Measurements from ENCODE around the gene DOLPP1. TPM values are rescaled to one million over a fixed set of nuclear protein-coding genes. Genes with fewer than 3 reads are reported as not detected.

The DOLPP1 gene
- total RNA-seq, 1 experiment from 2014 or later = 27.3 TPM

- no peaks in the 10 kb centered on the region for H3K9me2 ChIP-seq (replicated peaks; ENCODE audit: low read length)
- BruUV-seq (replicated peaks) = no TSS peak
- H3K27ac ChIP-seq (ENCODE audit: low read length) = no peak overlapping the region
- no peaks in the 10 kb centered on the region for H3K9me3 ChIP-seq (ENCODE audit: low read length)
- no peak for ATAC-seq
- no peak for DNase-seq
- no peak overlapping the region for H3K4me3 ChIP-seq (ENCODE audit: low read length)
- H3K9ac ChIP-seq (ENCODE audit: low read length) = no peak overlapping the region
- no peak overlapping the region for H3K4me2 ChIP-seq (ENCODE audit: low read length)
- no peaks in the 10 kb centered on the region for H3F3A ChIP-seq (ENCODE audit: low read length, unreplicated experiment)
- H2AFZ ChIP-seq (ENCODE audit: low read length) = no peak overlapping the region
- H4K20me1 ChIP-seq (ENCODE audit: low read length) = no peaks in the 10 kb centered on the region
- no peaks in the 10 kb centered on the region for H3K79me2 ChIP-seq (ENCODE audit: low read length)
- TF ChIP-seq CTCF (conservative IDR thresholded peaks at IDR 0.05; ENCODE audit: low read depth, low read length) (no peak), EZH2phosphoT487 (IDR thresholded peaks at IDR 0.05; ENCODE audit: borderline replicate concordance, low read length) (no peak), EZH2 (IDR thresholded peaks at IDR 0.05; ENCODE audit: low read length, unreplicated experiment) (no peak)
- no peaks in the 10 kb centered on the region for H3K36me3 ChIP-seq (ENCODE audit: low read depth, low read length)
- no peaks in the 10 kb centered on the region for H3K4me1 ChIP-seq (ENCODE audit: insufficient read depth, low read length)
- H3K27me3 ChIP-seq (ENCODE audit: low read length) = no peaks in the 10 kb centered on the region
- CTCF ChIA-PET = no interaction called here
- intact Hi-C loops (cut with micrococcal nuclease) = no loop called here
- POLR2A ChIA-PET (ENCODE audit: unreplicated experiment) = interaction anchor here (0.7 kb wide), 1 partner anchor 10 kb away, joined by 20 read pairs; no protein-coding TSS in a partner anchor
These were observed 9.3 kb upstream of the DOLPP1 start for GRCh38 chr9:129071526-129072126.

DNA sequence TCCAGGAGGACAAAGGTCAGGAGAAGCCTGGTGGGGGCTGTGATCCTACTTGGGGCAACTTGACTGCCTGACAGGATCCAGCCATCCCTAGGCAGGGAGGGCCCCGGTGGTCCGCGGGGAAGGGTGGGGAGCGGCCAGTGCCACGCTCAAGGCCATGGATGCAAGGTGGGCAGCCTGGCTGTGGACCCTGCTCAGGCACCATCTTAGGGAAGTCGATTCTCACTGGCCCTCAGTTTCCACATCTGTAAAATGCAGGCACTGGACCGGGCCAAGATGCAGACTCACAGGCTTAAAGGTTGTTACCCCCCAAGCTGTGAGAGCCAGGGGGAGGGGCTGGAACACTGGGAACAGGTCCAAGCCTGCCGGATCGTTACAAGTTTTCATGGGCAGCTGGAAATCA lies 8.7 kb upstream of the DOLPP1 start:
- Histone ChIP-seq H3K4me2 (ENCODE audit: low read length) (no peak overlapping the region), H3K79me2 (ENCODE audit: low read length) (no peaks in the 10 kb centered on the region), H3K9me2 (replicated peaks; ENCODE audit: low read length) (no peaks in the 10 kb centered on the region), H3K4me3 (ENCODE audit: low read length) (no peak overlapping the region), H3K27ac (ENCODE audit: low read length) (no peak overlapping the region), H3K4me1 (ENCODE audit: insufficient read depth, low read length) (no peaks in the 10 kb centered on the region), H3F3A (ENCODE audit: low read length, unreplicated experiment) (no peaks in the 10 kb centered on the region), H4K20me1 (ENCODE audit: low read length) (no peaks in the 10 kb centered on the region), H2AFZ (ENCODE audit: low read length) (no peak overlapping the region), H3K27me3 (ENCODE audit: low read length) (no peaks in the 10 kb centered on the region), H3K36me3 (ENCODE audit: low read depth, low read length) (no peaks in the 10 kb centered on the region), H3K9me3 (ENCODE audit: low read length) (no peaks in the 10 kb centered on the region), H3K9ac (ENCODE audit: low read length) (no peak overlapping the region)
- TF ChIP-seq EZH2 (IDR thresholded peaks at IDR 0.05; ENCODE audit: low read length, unreplicated experiment) (no peak), EZH2phosphoT487 (IDR thresholded peaks at IDR 0.05; ENCODE audit: borderline replicate concordance, low read length) (no peak), CTCF (conservative IDR thresholded peaks at IDR 0.05; ENCODE audit: low read depth, low read length) (no peak)
- ChIA-PET POLR2A (ENCODE audit: unreplicated experiment) (interaction anchor here (0.5 to 0.7 kb wide), 2 partner anchors 9 to 95 kb away, joined by 20 to 28 read pairs; no protein-coding TSS in a partner anchor), CTCF (no interaction called here)
- DNase-seq (no peak), ATAC-seq (no peak)
- BruUV-seq (replicated peaks) = no TSS peak
- intact Hi-C loops (cut with micrococcal nuclease) = no loop called here

- no peak overlapping the region for H3K4me2 ChIP-seq (ENCODE audit: low read length)
- no peaks in the 10 kb centered on the region for H3K79me2 ChIP-seq (ENCODE audit: low read length)
- CTCF ChIA-PET = interaction anchor here (0.6 kb wide), 1 partner anchor 12 kb away, joined by 6 read pairs; no protein-coding TSS in a partner anchor
- H3K27ac ChIP-seq (ENCODE audit: low read length) = no peak overlapping the region
- no peak overlapping the region for H3K4me3 ChIP-seq (ENCODE audit: low read length)
- no peaks in the 10 kb centered on the region for H3K36me3 ChIP-seq (ENCODE audit: low read depth, low read length)
- no peak overlapping the region for H3K9ac ChIP-seq (ENCODE audit: low read length)
- no peaks in the 10 kb centered on the region for H3K9me2 ChIP-seq (replicated peaks; ENCODE audit: low read length)
- no peaks in the 10 kb centered on the region for H3F3A ChIP-seq (ENCODE audit: low read length, unreplicated experiment)
- POLR2A ChIA-PET (ENCODE audit: unreplicated experiment) = no interaction called here
- no TSS peak for BruUV-seq (replicated peaks)
- no peaks in the 10 kb centered on the region for H4K20me1 ChIP-seq (ENCODE audit: low read length)
- TF ChIP-seq EZH2 (IDR thresholded peaks at IDR 0.05; ENCODE audit: low read length, unreplicated experiment) (no peak), CTCF (conservative IDR thresholded peaks at IDR 0.05; ENCODE audit: low read depth, low read length) (no peak), EZH2phosphoT487 (IDR thresholded peaks at IDR 0.05; ENCODE audit: borderline replicate concordance, low read length) (no peak)
- no peak for DNase-seq
- intact Hi-C loops (cut with micrococcal nuclease) = no loop called here
- H2AFZ ChIP-seq (ENCODE audit: low read length) = no peak overlapping the region
- H3K4me1 ChIP-seq (ENCODE audit: insufficient read depth, low read length) = no peaks in the 10 kb centered on the region
- no peaks in the 10 kb centered on the region for H3K27me3 ChIP-seq (ENCODE audit: low read length)
- no peak for ATAC-seq
- H3K9me3 ChIP-seq (ENCODE audit: low read length) = no peaks in the 10 kb centered on the region
These were observed 7.5 kb upstream of the DOLPP1 start for GRCh38 chr9:129073404-129073803.

All from PC-3 (cell line).